Stimulated activated CD4-positive, alpha-beta T cell treated with anti-CD3 and anti-CD28 coated beads, Interleukin-2, amount 100 ng/mL, for 48 hours (primary cell): ENCODE measurements around the gene DPEP3.

Source experiments
- DNase-seq, 2 donors: peaks; one replicate each; pipeline ENCODE4 v3.0.0-alpha.2; 2020

The DPEP3 gene

DNA sequence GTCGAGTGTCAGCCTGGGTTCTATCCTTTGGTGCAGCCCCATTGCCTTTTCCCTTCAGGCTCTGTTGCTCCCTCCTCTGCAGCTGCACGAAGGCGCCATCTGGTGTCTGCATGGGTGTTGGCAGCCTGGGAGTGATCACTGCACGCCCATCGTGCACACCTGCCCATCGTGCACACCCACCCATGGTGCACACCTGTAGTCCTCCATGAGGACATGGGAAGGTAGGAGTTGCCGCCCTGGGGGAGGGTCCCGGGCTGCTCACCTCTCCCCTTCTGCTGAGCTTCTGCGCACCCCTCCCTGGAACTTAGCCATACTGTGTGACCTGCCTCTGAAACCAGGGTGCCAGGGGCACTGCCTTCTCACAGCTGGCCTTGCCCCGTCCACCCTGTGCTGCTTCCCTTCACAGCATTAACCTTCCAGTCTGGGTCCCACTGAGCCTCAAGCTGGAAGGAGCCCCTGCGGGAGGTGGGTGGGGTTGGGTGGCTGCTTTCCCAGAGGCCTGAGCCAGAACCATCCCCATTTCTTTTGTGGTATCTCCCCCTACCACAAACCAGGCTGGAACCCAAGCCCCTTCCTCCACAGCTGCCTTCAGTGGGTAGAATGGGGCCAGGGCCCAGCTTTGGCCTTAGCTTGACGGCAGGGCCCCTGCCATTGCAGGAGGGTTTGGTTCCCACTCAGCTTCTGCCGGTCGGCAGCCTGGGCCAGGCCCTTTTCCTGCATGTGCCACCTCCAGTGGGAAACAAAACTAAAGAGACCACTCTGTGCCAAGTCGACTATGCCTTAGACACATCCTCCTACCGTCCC, 51.5 kb downstream of the DPEP3 start:
- DNase-seq: peak; percentile 72 to 75

DNA sequence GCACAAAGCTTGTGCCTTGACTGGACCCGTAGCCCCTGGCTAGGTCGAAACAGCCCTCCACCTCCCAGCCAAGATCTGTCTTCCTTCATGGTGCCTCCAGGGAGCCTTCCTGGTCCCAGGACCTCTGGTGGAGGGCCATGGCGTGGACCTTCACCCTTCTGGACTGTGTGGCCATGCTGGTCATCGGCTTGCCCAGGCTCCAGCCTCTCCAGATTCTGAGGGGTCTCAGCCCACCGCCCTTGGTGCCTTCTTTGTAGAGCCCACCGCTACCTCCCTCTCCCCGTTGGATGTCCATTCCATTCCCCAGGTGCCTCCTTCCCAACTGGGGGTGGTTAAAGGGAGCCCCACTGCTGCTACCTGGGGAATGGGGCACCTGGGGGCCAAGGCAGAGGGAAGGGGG, 52.2 kb downstream of the DPEP3 start:
- no peak for DNase-seq

DNA sequence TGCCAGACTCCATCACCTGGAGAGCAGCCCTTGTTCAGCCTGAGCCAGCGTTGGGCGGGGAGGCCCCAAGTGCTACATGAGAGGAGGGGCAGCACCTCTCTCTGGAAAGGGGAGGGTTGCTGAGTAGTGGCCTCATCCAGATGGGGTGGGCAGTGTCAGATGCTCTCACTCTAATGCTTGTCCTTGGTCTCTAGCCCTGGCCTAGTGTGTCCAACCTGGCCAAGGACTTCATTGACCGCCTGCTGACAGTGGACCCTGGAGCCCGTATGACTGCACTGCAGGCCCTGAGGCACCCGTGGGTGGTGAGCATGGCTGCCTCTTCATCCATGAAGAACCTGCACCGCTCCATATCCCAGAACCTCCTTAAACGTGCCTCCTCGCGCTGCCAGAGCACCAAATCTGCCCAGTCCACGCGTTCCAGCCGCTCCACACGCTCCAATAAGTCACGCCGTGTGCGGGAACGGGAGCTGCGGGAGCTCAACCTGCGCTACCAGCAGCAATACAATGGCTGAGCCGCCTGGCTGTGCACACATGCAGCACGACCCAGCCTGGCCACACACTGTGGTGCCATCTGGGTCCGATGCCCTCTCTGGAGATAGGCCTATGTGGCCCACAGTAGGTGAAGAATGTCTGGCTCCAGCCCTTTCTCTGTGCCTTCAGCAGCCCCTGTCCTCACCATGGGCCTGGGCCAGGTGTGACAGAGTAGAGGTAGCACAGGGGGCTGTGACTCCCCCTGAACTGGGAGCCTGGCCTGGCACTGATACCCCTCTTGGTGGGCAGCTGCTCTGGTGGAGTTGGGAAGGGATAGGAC, 53.0 kb downstream of the DPEP3 start:
- DNase-seq: no peak

DNA sequence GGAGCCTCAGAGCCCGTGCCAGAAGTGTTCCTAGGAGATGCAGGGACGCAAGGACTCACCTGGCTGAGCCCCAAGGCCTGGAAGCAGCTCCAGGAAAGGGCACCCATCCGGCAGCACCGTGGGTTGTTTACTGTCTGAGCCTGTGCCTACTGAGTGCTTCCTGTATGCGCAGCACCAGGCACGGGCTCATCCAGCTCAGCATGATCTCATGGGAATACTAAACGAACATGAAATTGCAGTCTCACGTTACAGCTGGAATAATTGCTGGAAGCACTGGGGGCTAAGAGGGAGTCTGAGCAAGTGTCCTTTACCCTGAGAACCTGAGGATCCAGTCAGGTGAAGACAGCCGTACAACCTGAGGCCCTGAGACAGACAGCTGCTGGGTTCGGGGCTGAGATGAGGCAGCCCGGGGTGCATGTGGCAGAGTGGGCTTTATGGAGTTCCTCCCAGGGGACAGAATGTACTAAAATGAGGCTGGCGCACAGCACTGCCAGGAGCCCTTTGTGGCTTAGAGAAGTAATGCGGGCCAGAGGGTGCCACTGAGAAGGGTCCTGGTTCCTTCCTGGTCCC, 54.0 kb downstream of the DPEP3 start:
- no peak for DNase-seq
